NCI-H460 (cell line): Measurements from ENCODE around the gene PARP14. TPM values are rescaled to one million over a fixed set of nuclear protein-coding genes. Genes with fewer than 3 reads are reported as not detected.
"Not testable (repeated sequence)": the region's sequence is repeated elsewhere in the genome, so short reads cannot be mapped to it uniquely, and the experiment has no call there.

ENCODE experiments used
- DNase-seq: peaks from one replicate; pipeline ENCODE4 v3.0.0-alpha.2; 2016; ENCODE audit warnings: low read depth; ENCODE audit errors: extremely low read depth
- total RNA-seq: library from RNA; depleted of rRNA; stranded (reverse); fragments of >200 nt; shearing (Covaris generic); gene quantifications from 2 replicates; pipeline ENCODE4 v1.2.3, GENCODE V29; 2014

The PARP14 gene
- total RNA-seq, 1 experiment from 2014 or later = 28.6 TPM

DNA sequence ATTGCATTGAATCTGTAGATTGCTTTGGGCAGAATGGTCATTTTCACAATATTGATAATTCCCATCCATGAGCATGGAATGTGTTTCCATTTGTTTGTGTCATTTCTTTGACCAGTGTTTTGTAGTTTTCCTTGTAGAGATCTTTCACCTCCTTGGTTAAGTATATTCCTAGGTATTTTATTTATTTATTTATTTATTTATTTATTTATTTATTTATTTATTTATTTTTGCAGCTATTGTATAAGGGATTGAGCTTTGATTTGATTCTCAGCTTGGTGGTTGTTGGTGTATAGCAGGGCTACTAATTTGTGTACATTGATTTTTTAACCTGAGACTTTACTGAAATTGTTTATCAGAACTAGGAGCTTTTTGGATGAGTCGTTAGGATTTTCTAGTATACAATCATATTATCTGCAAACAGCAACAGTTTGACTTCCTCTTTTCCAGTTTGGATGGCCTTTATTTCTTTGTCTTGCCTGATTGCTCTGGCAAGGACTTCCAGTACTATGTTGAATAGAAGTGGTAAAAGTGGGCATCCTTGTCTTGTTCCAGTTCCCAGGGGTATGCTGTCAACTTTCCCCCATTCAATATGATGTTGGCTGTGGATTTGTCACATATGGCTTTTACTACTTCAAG is 30.1 kb downstream of the PARP14 start:
- DNase-seq = not testable (repeated sequence)

DNA sequence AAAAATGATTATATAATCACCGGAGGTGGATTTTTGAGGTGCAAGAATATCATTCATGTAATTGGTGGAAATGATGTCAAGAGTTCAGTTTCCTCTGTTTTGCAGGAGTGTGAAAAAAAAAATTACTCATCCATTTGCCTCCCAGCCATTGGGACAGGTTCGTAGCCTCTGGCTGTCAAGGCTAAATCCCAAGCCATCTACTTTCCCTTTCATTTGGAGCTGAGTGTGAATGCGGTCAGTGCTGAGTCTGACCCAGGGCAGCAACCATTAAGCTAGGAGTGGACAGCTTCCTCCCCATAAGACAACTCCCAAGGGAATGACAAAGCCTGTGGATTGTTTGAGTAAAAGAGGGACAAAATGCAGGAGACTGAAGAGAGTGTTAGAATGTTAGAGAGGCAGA is 33.6 kb downstream of the PARP14 start:
- DNase-seq = no peak

DNA sequence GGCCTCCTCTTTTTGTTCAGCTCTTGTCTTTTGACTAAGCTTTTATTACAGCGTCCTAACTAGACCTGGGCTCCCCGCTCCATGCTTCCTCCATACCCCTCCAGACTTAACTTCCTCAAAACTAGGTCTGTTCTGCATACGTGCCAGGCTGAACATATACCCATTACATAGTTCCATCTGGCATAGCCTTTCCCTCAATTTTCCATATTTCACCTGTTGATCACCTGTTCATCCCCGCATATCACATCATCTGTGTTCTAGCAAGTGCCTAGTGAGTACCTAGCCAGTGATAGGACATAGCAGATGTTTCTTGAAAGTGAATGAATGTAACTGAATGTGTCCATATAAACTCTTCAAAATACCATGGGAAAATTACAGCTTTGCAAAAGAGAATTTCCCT is 36.0 kb downstream of the PARP14 start:
- DNase-seq = no peak

GRCh38 chr3:122719273-122719921 is 38.8 kb downstream of the PARP14 start:
- no peak for DNase-seq

DNA sequence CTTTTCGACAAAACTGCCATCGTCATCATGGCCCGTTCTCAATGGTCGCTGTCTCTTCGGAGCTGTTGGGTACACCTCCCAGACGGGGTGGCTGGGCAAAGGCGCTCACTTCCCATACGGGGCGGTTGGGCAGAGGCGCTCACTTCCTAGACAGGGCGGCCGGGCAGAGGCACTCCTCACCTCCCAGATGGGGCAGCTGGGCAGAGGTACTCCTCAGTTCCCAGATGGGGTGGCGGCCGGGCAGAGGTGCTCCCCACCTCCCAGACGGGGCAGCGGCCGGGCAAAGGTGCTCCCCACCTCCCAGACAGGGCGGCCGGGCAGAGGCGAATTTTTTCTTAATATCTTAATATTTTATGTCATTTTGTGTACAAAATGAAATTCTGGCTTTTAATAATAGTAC is 44.5 kb downstream of the PARP14 start:
- no peak for DNase-seq

GRCh38 chr3:122727294-122727693 is 46.7 kb downstream of the PARP14 start:
- DNase-seq = no peak

GRCh38 chr3:122727766-122728165 is 47.1 kb downstream of the PARP14 start:
- DNase-seq = no peak

DNA sequence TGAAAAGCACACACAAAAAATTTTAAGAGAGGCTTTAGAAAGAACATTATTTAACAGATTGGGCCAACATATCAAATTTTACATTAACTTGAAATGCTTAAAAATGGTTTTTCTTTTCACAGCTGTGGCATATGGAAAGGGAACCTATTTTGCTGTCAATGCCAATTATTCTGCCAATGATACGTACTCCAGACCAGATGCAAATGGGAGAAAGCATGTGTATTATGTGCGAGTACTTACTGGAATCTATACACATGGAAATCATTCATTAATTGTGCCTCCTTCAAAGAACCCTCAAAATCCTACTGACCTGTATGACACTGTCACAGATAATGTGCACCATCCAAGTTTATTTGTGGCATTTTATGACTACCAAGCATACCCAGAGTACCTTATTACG is 47.5 kb downstream of the PARP14 start:
- DNase-seq = no peak

DNA sequence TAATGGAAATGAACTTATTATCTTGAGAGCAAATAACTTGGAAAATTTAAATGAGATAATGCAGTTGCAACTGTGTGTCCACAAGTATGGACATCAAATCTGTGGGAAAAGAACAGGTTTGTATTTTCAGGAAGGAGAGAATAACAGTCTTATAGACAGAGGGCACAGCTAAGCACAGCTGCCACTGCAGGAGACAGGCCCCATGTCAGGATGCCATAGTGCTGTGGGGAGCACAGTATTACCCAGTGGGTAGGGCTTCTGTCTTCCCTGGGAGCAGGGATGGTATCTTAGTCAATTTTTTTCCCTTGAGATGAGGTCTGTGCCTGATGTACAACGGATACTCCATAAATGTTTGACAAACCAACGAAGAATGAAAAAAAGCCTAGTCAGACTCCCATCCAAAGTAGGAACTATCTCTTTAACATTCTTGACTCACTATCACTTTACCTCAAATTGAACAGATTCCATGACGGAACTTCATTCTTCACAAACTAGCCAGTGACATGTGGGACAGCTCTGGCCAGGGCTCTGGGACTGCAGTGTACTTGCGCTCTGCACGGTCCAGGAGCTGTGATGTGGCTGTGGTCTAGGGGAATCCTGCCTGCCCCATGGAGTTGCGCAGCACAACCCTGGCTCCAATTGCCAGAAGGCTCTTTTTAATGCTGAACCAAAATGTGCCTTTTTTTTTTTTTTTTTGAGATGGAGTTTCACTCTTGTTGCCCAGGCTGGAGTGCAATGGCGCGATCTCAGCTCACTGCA is 48.3 kb downstream of the PARP14 start:
- DNase-seq = no peak

DNA sequence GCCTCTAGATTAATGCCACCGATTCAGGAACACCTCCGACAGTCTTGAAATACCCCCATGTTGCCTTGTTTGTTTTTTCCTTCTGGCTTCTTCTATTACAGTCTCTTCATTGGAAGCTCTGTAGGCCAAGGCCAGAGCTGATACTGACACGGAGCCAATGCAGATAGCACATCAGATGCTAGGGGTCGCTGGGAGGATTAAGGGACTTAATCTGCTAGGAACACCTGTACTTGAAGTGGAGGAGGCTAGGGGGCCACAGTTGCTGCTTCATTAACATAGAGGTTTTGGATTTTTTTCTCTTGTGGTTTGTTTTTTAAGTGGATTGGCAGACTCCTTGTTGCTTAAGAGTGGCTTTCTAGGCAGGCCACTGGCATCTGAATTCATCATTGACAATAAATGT is 49.6 kb downstream of the PARP14 start:
- no peak for DNase-seq

DNA sequence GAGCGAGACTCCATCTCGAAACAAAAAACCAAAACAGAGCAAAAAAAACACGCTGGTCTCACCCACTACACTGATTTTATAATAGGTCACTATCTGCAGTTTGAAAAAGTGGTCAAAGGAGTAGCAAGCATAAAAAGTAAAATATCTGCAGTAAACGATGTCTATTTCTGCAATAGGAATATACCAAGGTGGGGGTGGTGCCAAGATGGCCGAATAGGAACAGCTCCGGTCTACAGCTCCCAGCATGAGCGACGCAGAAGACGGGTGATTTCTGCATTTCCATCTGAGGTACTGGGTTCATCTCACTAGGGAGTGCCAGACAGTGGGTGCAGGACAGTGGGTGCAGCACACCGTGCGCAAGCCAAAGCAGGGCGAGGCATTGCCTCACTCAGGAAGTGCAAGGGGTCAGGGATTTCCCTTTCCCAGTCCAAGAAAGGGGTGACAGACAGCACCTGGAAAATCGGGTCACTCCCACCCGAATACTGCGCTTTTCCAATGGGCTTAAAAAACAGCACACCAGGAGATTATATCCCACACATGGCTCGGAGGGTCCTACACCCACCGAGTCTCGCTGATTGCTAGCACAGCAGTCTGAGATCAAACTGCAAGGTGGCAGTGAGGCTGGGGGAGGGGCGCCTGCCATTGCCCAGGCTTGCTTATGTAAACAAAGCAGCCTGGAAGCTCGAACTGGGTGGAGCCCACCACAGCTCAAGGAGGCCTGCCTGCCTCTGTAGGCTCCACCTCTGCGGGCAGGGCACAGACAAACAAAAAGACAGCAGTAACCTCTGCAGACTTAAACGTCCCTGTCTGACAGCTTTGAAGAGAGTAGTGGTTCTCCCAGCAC is 52.3 kb downstream of the PARP14 start:
- peak; percentile 11 for DNase-seq

GRCh38 chr3:122739172-122739571 is 58.5 kb downstream of the PARP14 start:
- no peak for DNase-seq

DNA sequence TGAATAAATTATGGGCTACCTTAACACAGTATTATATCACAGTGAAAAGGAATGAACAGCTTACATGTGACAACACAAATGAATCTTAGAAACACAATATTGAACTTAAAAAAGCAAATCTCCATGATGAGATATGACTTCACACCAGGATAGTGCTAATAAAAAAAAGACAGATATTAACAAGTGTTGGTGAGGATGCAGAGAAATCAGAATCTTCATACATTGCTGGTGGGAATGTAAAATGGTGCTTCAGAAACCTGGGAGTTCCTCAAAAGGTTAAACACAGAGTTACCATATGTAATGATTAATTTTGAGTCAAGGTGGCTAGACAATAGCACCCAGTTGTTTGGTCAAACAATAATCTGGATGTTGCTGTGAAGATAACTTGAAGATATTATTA is 61.6 kb downstream of the PARP14 start:
- no peak for DNase-seq

- DNase-seq = no peak
Measured at GRCh38 chr3:122743581-122744120, 63.0 kb downstream of the PARP14 start.

GRCh38 chr3:122745369-122746021 is 64.9 kb downstream of the PARP14 start:
- DNase-seq = peak; percentile 15

- DNase-seq = not testable (repeated sequence)
Measured at GRCh38 chr3:122747295-122747694, 66.7 kb downstream of the PARP14 start.

GRCh38 chr3:122748347-122748746 is 67.7 kb downstream of the PARP14 start:
- no peak for DNase-seq

DNA sequence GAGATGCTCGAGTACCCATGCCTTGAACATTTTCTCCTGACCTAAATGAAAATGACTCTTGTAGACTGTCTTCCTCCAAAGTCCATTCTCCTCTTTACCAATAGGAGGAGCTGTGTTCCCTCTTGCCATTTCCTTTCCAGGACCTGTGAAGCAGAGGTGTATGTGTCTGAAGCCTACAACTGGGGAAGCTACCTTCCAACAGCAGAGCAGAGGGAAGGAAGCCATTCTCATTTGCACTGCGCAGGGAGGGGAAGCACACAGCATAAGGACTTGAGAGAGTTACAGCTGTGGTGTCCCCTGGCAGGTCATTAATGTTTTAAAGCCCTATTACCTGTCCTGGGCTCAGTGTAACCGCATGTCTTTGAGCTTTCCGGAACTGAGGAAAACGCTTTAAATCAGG is 74.3 kb downstream of the PARP14 start:
- peak; percentile 27 for DNase-seq

GRCh38 chr3:122755491-122755890 is 74.9 kb downstream of the PARP14 start:
- DNase-seq = no peak

DNA sequence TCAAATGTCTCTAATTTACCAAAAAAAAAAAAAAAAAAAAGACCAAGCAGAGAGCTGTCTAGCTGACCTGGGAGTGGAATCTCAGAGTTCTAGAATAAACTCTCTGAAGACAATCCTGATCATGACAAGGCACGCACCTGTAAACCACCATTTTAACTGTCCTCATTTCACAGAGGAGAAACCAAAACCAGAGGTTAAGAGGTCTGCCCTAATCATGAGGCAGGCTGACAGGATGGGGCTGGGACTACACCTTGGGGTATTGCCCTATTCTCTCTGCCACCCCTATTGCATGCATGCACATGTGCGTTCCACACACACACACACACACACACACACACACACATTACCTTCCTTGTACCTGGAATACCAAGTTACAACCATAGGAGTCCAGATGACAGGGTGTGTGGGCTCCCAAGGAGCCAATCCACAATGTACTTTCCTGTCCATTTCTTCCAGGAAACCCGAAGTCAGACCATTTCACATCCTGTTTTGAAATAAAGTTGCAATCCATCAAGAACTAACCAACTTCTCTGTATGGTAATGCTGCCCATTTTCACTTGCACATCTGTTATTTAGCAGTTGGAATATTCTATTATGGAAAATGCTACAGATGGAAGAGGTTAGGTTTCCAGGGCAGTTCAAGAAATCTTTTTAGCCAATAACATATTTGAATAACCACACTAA is 78.4 kb downstream of the PARP14 start:
- DNase-seq = no peak
